NAMALWA (cell line): ENCODE results near the gene SPATC1L.

ENCODE experiments used
- DNase-seq: peaks from one replicate; pipeline ENCODE4 v3.0.0-alpha.2; 2015; ENCODE audit warnings: low spot score

SPATC1L gene

GRCh38 chr21:46119144-46119636 is 65.1 kb downstream of the SPATC1L start:
- no peak for DNase-seq

- DNase-seq, result no peak
Measured at GRCh38 chr21:46118316-46119143, 65.7 kb downstream of the SPATC1L start.

- no peak for DNase-seq
Measured at GRCh38 chr21:46117586-46118315, 66.5 kb downstream of the SPATC1L start.

- no peak for DNase-seq
Measured at GRCh38 chr21:46116776-46117585, 67.3 kb downstream of the SPATC1L start.

GRCh38 chr21:46116189-46116775 is 68.0 kb downstream of the SPATC1L start:
- DNase-seq, result no peak

- no peak for DNase-seq
Measured at GRCh38 chr21:46115441-46116188, 68.6 kb downstream of the SPATC1L start.

- DNase-seq, result no peak
Measured at GRCh38 chr21:46114963-46115362, 69.3 kb downstream of the SPATC1L start.

- no peak for DNase-seq
Measured at GRCh38 chr21:46113497-46114176, 70.6 kb downstream of the SPATC1L start.

GRCh38 chr21:46112725-46113215 is 71.5 kb downstream of the SPATC1L start:
- no peak for DNase-seq

- DNase-seq, result no peak
Measured at GRCh38 chr21:46111857-46112724, 72.2 kb downstream of the SPATC1L start.

GRCh38 chr21:46111193-46111571 is 73.1 kb downstream of the SPATC1L start:
- DNase-seq, result no peak
